Breast epithelium (tissue), 3 donors: ENCODE data around the gene PHF12.

ENCODE experiments used
- CTCF ChIP-seq, 3 donors: fragments of 450-650 bp; IDR thresholded peaks; one replicate each; pipeline ENCODE4 v1.5.1; 2016 to 2017; ENCODE audit warnings: antibody characterized with exemption in 3 of 3, mild to moderate bottlenecking in 3 of 3, moderate library complexity in 3 of 3
- POLR2A ChIP-seq: fragments of 450-650 bp; IDR thresholded peaks from one replicate; pipeline ENCODE4 v1.6.1; 2016; ENCODE audit warnings: antibody characterized with exemption, mild to moderate bottlenecking, moderate library complexity
- POLR2AphosphoS5 ChIP-seq, 3 donors: sonication (generic); formaldehyde crosslinking; IDR thresholded peaks; one replicate each; pipeline ENCODE4 v1.6.1; 2017; ENCODE audit warnings: antibody characterized with exemption in 3 of 3

GRCh38 chr17:28858801-28859355 is 92.4 kb downstream of the PHF12 start:
- TF ChIP-seq CTCF (IDR thresholded peaks at IDR 0.05) (no peak), POLR2A (no peak), POLR2AphosphoS5 (IDR thresholded peaks at IDR 0.05) (no peak)
